Endothelial cell of umbilical vein (primary cell): ENCODE measurements around the gene CARNS1. TPM values are rescaled to one million over a fixed set of nuclear protein-coding genes. Genes with fewer than 3 reads are reported as not detected.

Source experiments
- BruUV-seq: library from RNA; stranded (reverse); fragments of 400-500 nt; replicated peaks from 2 replicates; lab custom pipeline; 2021; lab: Mats Ljungman, UMichigan
- CTCF ChIA-PET: fragments of 300-600, 350-600 bp; sonication (Branson Sonifier 250); formaldehyde crosslinking; loops from one replicate; lab custom pipeline; 2021; ENCODE audit warnings: antibody characterized with exemption, inconsistent platforms; lab: Charles Lee
- POLR2A ChIA-PET: fragments of 300-600, 350-600 bp; sonication (Branson Sonifier 250); formaldehyde crosslinking; loops from one replicate; lab custom pipeline; 2021; ENCODE audit warnings: antibody characterized with exemption, inconsistent platforms; lab: Charles Lee
- DNase-seq: peaks from one replicate; pipeline ENCODE4 v3.0.0-alpha.2; 2011; ENCODE audit warnings: low read depth, low spot score
- FAIRE-seq: peaks from 2 replicates; lab custom pipeline; 2011; peaks lifted over from hg19 to GRCh38; lab: Jason Lieb, UNC
- H2AFZ ChIP-seq: 2 replicates; pipeline ENCODE4 v1.6.0; 2012; ENCODE audit warnings: low read depth, low read length, control low read depth, inconsistent platforms
- H3K27ac ChIP-seq: 2 replicates; pipeline ENCODE4 v1.5.1; 2011; ENCODE audit warnings: low read depth, mild to moderate bottlenecking, control low read depth, low read length, moderate library complexity; ENCODE audit not compliant: insufficient read depth
- H3K27me3 ChIP-seq, 2 experiments: 2 replicates each; pipeline versions ENCODE4 v1.6.0 to v1.6.1; 2011; ENCODE audit warnings: low read length in 2 of 2, mixed read lengths in 1 of 2; ENCODE audit not compliant: control insufficient read depth in 2 of 2, insufficient read depth in 2 of 2
- H3K36me3 ChIP-seq, 2 experiments: 2 replicates in 1 of 2; 3 replicates in 1 of 2; pipeline ENCODE4 v1.5.1; 2011; ENCODE audit warnings: low read length in 2 of 2, mild to moderate bottlenecking in 1 of 2, moderate library complexity in 1 of 2; ENCODE audit not compliant: control insufficient read depth in 2 of 2, insufficient read depth in 2 of 2; ENCODE audit errors: extremely low read depth in 1 of 2
- H3K4me1 ChIP-seq: 3 replicates; pipeline ENCODE4 v1.5.1; 2011; ENCODE audit warnings: mild to moderate bottlenecking, low read length; ENCODE audit not compliant: control insufficient read depth, insufficient read depth; ENCODE audit errors: extremely low read depth
- H3K4me2 ChIP-seq: 2 replicates; pipeline ENCODE4 v1.6.1; 2011; ENCODE audit warnings: low read length, control low read depth, mixed read lengths; ENCODE audit not compliant: insufficient read depth
- H3K4me3 ChIP-seq, 3 experiments: fragments of 200-600 bp in 1 of 3; sonication (generic), shearing (Covaris generic) in 1 of 3; replicated peaks in 1 of 3; 2 replicates each; pipeline ENCODE4 v1.5.1; 2011 to 2016; ENCODE audit warnings: control low read depth in 3 of 3, low read length in 3 of 3, mild to moderate bottlenecking in 2 of 3, inconsistent platforms in 1 of 3, low read depth in 1 of 3, moderate library complexity in 1 of 3; ENCODE audit not compliant: insufficient read depth in 1 of 3
- H3K79me2 ChIP-seq: 2 replicates; pipeline ENCODE4 v1.6.0; 2012; ENCODE audit warnings: low read length, inconsistent platforms; ENCODE audit not compliant: control insufficient read depth, insufficient read depth
- H3K9ac ChIP-seq: replicated peaks from 2 replicates; pipeline ENCODE3; 2011; ENCODE audit warnings: low read length, control low read depth; ENCODE audit not compliant: insufficient read depth; ENCODE audit errors: extremely low read depth
- H3K9me1 ChIP-seq: replicated peaks from 3 replicates; pipeline ENCODE4 v1.6.0; 2011; ENCODE audit warnings: mild to moderate bottlenecking, low read length; ENCODE audit not compliant: control insufficient read depth, insufficient read depth; ENCODE audit errors: extremely low read depth
- H3K9me3 ChIP-seq: replicated peaks from 2 replicates; pipeline ENCODE4 v1.5.1; 2012; ENCODE audit warnings: low read length, inconsistent platforms; ENCODE audit not compliant: control insufficient read depth, insufficient read depth
- H4K20me1 ChIP-seq: replicated peaks from 2 replicates; pipeline ENCODE3; 2011; ENCODE audit warnings: mild to moderate bottlenecking, low read length; ENCODE audit not compliant: control insufficient read depth, insufficient read depth; ENCODE audit errors: extremely low read depth
- EZH2 ChIP-seq: IDR thresholded peaks from 2 replicates; pipeline ENCODE4 v1.6.1; 2012; ENCODE audit warnings: borderline replicate concordance, low read depth, mild to moderate bottlenecking, moderate library complexity, low read length, inconsistent platforms; ENCODE audit not compliant: severe bottlenecking
- FOS ChIP-seq: IDR thresholded peaks from 2 replicates; pipeline ENCODE4 v1.6.1; 2011; ENCODE audit warnings: mild to moderate bottlenecking, low read length, moderate library complexity, borderline replicate concordance; ENCODE audit not compliant: insufficient read depth
- GATA2 ChIP-seq: IDR thresholded peaks from 2 replicates; pipeline ENCODE4 v1.7.0; 2011; ENCODE audit warnings: low read depth, mild to moderate bottlenecking, moderate library complexity, mixed read lengths, low read length; ENCODE audit not compliant: insufficient read length, insufficient read depth
- JUN ChIP-seq: IDR thresholded peaks from 2 replicates; pipeline ENCODE4 v1.6.1; 2011; ENCODE audit warnings: borderline replicate concordance, low read depth; ENCODE audit not compliant: insufficient read length, insufficient read depth
- MYC ChIP-seq: IDR thresholded peaks from one replicate; pipeline ENCODE4 v1.6.1; 2011; ENCODE audit warnings: mild to moderate bottlenecking, low read depth, low read length
- POLR2A ChIP-seq: IDR thresholded peaks from 2 replicates; pipeline ENCODE4 v1.6.1; 2012; ENCODE audit warnings: low read depth, mild to moderate bottlenecking, control low read depth, low read length
- POLR2AphosphoS5 ChIP-seq: IDR thresholded peaks from 2 replicates; pipeline ENCODE4 v1.6.1; 2012; ENCODE audit warnings: low read depth, mild to moderate bottlenecking, control low read depth, low read length, moderate library complexity; ENCODE audit not compliant: insufficient read depth
- dilution Hi-C: fragments of 300-500 bp; cut with MboI; formaldehyde crosslinking; loops from one replicate; pipeline ENCODE4 v1.15.0; 2019; ENCODE audit warnings: low sequenced_read_pairs; ENCODE audit not compliant: extremely low pct_ligation_motif_present
- intact Hi-C: fragments of 100-400 bp; cut with micrococcal nuclease; formaldehyde crosslinking; loops from one replicate; pipeline ENCODE4 v1.10.0; 2022
- polyA plus RNA-seq, 4 experiments: library from polyadenylated mRNA; depleted of rRNA in 3 of 4; stranded (reverse) in 3 of 4; unstranded in 1 of 4; fragments of >200 nt; gene quantifications; 2 replicates each; pipeline versions ENCODE4 v1.2.1 to v1.2.3, GENCODE V29; 2011 to 2012; ENCODE audit warnings: missing spikeins in 1 of 4
- total RNA-seq: library from RNA; stranded (reverse); gene quantifications from 2 replicates; pipeline ENCODE4 v1.2.3, GENCODE V29; 2021
- TF ChIP-seq, protein P1 (sequence below): IDR thresholded peaks from 2 replicates; pipeline ENCODE4 v1.6.1; 2011; ENCODE audit not compliant: insufficient read depth, insufficient read length
- TF ChIP-seq, protein P2 (sequence below), 2 donors: IDR thresholded peaks; 1 replicate in 1 of 2; 2 replicates in 1 of 2; pipeline ENCODE4 v1.5.1; 2011; ENCODE audit warnings: low read length in 2 of 2, mild to moderate bottlenecking in 2 of 2, moderate library complexity in 2 of 2, control low read depth in 1 of 2, inconsistent platforms in 1 of 2, low read depth in 1 of 2; ENCODE audit not compliant: insufficient read depth in 1 of 2; ENCODE audit errors: extremely low read depth in 1 of 2

CARNS1 gene
- total and polyA plus RNA-seq, 2 donors (not counting 3 experiments of a cell fraction or from before 2014, with no cell fraction given), result 0.14 to 0.35 TPM

DNA sequence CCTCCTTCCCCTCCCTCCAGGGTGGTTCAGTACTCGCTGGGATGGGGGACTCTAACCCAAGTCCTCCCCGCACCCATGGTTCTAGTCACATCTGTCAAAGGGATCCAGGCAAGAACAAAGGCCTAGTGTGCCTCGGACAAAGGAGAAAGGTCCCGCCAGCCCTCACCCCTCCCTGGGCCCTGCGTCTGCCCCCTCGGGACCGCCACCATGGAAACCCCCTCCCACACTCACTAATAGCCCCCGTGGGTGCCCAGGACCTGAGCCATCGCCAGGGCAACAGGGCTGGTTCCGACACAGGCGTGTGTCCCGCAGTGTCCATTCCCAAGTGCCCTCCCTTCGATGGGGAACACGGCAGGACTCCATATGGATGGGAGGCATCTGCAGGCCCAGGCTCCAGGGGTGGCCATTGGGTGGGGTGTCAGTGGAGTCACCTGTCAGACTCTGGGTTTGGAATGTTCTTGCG is 5.1 kb upstream of the CARNS1 start:
- Histone ChIP-seq H3K27ac (no peak overlapping the region), H2AFZ (no peak overlapping the region), H3K27me3 (peaks cover 0 to 8% of the 10 kb centered on the region in 2 experiments), H3K79me2 (no peaks in the 10 kb centered on the region), H4K20me1 (no peaks in the 10 kb centered on the region), H3K9me3 (no peaks in the 10 kb centered on the region), H3K4me1 (no peaks in the 10 kb centered on the region), H3K4me2 (no peak overlapping the region), H3K36me3 (no peaks in the 10 kb centered on the region), H3K9ac (no peak overlapping the region), H3K4me3 (no peak overlapping the region), H3K9me1 (no peaks in the 10 kb centered on the region)
- dilution Hi-C loops, result no loop called here
- intact Hi-C loops, result no loop called here
- ChIA-PET POLR2A (no interaction called here), CTCF (no interaction called here)
- DNase-seq (no peak), FAIRE-seq (no peak)
- no TSS peak for BruUV-seq
- TF ChIP-seq POLR2AphosphoS5, result no peak
- TF ChIP-seq MYC, result no peak
- TF ChIP-seq POLR2A, result no peak
- TF ChIP-seq, protein P1, sequence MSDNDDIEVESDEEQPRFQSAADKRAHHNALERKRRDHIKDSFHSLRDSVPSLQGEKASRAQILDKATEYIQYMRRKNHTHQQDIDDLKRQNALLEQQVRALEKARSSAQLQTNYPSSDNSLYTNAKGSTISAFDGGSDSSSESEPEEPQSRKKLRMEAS, result no peak
- no peak for TF ChIP-seq JUN
- no peak for TF ChIP-seq FOS
- TF ChIP-seq EZH2, result no peak
- TF ChIP-seq, protein P2, sequence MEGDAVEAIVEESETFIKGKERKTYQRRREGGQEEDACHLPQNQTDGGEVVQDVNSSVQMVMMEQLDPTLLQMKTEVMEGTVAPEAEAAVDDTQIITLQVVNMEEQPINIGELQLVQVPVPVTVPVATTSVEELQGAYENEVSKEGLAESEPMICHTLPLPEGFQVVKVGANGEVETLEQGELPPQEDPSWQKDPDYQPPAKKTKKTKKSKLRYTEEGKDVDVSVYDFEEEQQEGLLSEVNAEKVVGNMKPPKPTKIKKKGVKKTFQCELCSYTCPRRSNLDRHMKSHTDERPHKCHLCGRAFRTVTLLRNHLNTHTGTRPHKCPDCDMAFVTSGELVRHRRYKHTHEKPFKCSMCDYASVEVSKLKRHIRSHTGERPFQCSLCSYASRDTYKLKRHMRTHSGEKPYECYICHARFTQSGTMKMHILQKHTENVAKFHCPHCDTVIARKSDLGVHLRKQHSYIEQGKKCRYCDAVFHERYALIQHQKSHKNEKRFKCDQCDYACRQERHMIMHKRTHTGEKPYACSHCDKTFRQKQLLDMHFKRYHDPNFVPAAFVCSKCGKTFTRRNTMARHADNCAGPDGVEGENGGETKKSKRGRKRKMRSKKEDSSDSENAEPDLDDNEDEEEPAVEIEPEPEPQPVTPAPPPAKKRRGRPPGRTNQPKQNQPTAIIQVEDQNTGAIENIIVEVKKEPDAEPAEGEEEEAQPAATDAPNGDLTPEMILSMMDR (IDR thresholded peaks at IDR 0.05; ENCODE audit: extremely low read depth in 1 of 2, insufficient read depth in 1 of 2, low read depth in 1 of 2, low read length in 2 of 2), result no peak
- no peak for TF ChIP-seq GATA2
